Sigmoid colon (tissue), 4 donors: ENCODE measurements around the gene PLSCR3.

Experiments used
- POLR2AphosphoS5 ChIP-seq, 4 donors: sonication (generic); formaldehyde crosslinking; IDR thresholded peaks; one replicate each; pipeline ENCODE4 v1.6.1; 2017; ENCODE audit warnings: antibody characterized with exemption in 4 of 4
- TF ChIP-seq, protein P1 (sequence below), 4 experiments: fragments of 450-650 bp in 3 of 4; fragments of 200-600 bp in 1 of 4; IDR thresholded peaks; one replicate each; pipeline ENCODE4 v1.5.1; 2016 to 2019; ENCODE audit warnings: antibody characterized with exemption in 4 of 4, mild to moderate bottlenecking in 3 of 4, moderate library complexity in 2 of 4

DNA sequence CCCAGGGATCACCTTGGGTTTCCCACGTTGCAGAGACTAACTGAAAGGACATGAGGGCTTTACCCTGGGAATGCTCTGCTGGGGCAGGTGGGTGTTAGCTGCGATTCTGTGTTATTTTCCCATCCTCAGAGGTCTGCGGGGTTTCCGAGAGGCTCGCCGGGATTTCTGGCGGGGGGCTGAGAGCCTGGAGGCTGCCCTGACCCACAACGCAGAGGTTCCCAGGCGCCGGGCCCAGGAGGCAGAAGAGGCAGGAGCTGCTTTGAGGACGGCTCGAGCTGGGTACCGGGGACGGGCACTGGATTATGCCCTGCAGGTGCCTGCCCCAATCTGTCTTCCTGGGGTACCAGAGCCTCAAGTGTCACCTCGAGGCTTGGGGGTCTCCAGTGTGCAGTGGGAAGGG, 51.1 kb downstream of the PLSCR3 start:
- TF ChIP-seq, protein P1, sequence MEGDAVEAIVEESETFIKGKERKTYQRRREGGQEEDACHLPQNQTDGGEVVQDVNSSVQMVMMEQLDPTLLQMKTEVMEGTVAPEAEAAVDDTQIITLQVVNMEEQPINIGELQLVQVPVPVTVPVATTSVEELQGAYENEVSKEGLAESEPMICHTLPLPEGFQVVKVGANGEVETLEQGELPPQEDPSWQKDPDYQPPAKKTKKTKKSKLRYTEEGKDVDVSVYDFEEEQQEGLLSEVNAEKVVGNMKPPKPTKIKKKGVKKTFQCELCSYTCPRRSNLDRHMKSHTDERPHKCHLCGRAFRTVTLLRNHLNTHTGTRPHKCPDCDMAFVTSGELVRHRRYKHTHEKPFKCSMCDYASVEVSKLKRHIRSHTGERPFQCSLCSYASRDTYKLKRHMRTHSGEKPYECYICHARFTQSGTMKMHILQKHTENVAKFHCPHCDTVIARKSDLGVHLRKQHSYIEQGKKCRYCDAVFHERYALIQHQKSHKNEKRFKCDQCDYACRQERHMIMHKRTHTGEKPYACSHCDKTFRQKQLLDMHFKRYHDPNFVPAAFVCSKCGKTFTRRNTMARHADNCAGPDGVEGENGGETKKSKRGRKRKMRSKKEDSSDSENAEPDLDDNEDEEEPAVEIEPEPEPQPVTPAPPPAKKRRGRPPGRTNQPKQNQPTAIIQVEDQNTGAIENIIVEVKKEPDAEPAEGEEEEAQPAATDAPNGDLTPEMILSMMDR (IDR thresholded peaks at IDR 0.05) = no peak
- no peak for TF ChIP-seq POLR2AphosphoS5 (IDR thresholded peaks at IDR 0.05)
